OCI-LY7 (cell line): Measurements from ENCODE around the gene CA10. TPM values are rescaled to one million over a fixed set of nuclear protein-coding genes. Genes with fewer than 3 reads are reported as not detected.

Experiments
- BruUV-seq: library from RNA; stranded (reverse); fragments of 400-500 nt; replicated peaks from 2 replicates; lab custom pipeline; 2021; lab: Mats Ljungman, UMichigan
- CTCF ChIA-PET: fragments of 300-600 bp; sonication (Branson Sonifier 250); formaldehyde crosslinking; loops from one replicate; lab custom pipeline; 2022; ENCODE audit warnings: antibody characterized with exemption; ENCODE audit not compliant: unreplicated experiment; lab: Charles Lee
- POLR2A ChIA-PET: fragments of 300-600 bp; sonication (Branson Sonifier 250); formaldehyde crosslinking; loops from one replicate; lab custom pipeline; 2022; ENCODE audit warnings: antibody characterized with exemption; lab: Charles Lee
- DNase-seq: peaks from one replicate; pipeline ENCODE4 v3.0.0-alpha.2; 2015; ENCODE audit warnings: low spot score
- H2AFZ ChIP-seq: fragments of 200-600 bp; sonication (generic), shearing (Covaris generic); 2 replicates; pipeline ENCODE4 v1.6.1; 2014; ENCODE audit warnings: mild to moderate bottlenecking, antibody characterized with exemption, low read length, moderate library complexity
- H3K27ac ChIP-seq: fragments of 200-600 bp; sonication (generic); 2 replicates; pipeline ENCODE4 v1.5.1; 2014; ENCODE audit warnings: mixed run types, low read depth, mild to moderate bottlenecking, moderate library complexity, low read length, inconsistent platforms; ENCODE audit not compliant: poor library complexity, severe bottlenecking
- H3K36me3 ChIP-seq: fragments of 200-600 bp; sonication (generic); 2 replicates; pipeline ENCODE4 v1.6.1; 2014; ENCODE audit warnings: mild to moderate bottlenecking, antibody characterized with exemption, low read length, moderate library complexity, mixed read lengths; ENCODE audit not compliant: insufficient read depth
- H3K4me1 ChIP-seq: fragments of 200-600 bp; sonication (generic); 2 replicates; pipeline ENCODE4 v1.5.1; 2014; ENCODE audit warnings: mild to moderate bottlenecking, low read length; ENCODE audit not compliant: insufficient read depth, poor library complexity, severe bottlenecking
- H3K4me2 ChIP-seq: fragments of 200-600 bp; sonication (generic); 2 replicates; pipeline ENCODE4 v1.6.1; 2014; ENCODE audit warnings: mild to moderate bottlenecking, low read length
- H3K4me3 ChIP-seq: fragments of 200-600 bp; sonication (generic); 2 replicates; pipeline ENCODE4 v1.5.1; 2014; ENCODE audit warnings: mild to moderate bottlenecking, low read depth, low read length; ENCODE audit not compliant: poor library complexity, severe bottlenecking
- H3K79me2 ChIP-seq: fragments of 200-600 bp; sonication (generic); 2 replicates; pipeline ENCODE4 v1.6.1; 2016; ENCODE audit warnings: low read depth, mild to moderate bottlenecking, low read length, moderate library complexity, mixed read lengths; ENCODE audit not compliant: insufficient read depth
- H3K9me2 ChIP-seq: fragments of 200-600 bp; sonication (generic); 2 replicates; pipeline ENCODE4 v1.6.1; 2016; ENCODE audit warnings: mild to moderate bottlenecking, low read length, mixed read lengths; ENCODE audit not compliant: insufficient read depth
- H3K9me3 ChIP-seq: fragments of 200-600 bp; sonication (generic); 2 replicates; pipeline ENCODE4 v1.6.1; 2014; ENCODE audit warnings: mild to moderate bottlenecking, mixed run types, low read length, mixed read lengths
- H4K20me1 ChIP-seq: fragments of 200-600 bp; sonication (generic); 2 replicates; pipeline ENCODE4 v1.6.1; 2014; ENCODE audit warnings: mild to moderate bottlenecking, antibody characterized with exemption, low read length, moderate library complexity, mixed read lengths; ENCODE audit not compliant: insufficient read depth
- EZH2phosphoT487 ChIP-seq: fragments of 200-600 bp; sonication (generic); IDR thresholded peaks from 2 replicates; pipeline ENCODE4 v1.6.1; 2018; ENCODE audit warnings: low read depth, borderline replicate concordance, mild to moderate bottlenecking, mixed run types, antibody characterized with exemption, low read length, moderate library complexity, mixed read lengths
- intact Hi-C: fragments of 100-400 bp; cut with micrococcal nuclease; formaldehyde crosslinking; loops from one replicate; pipeline ENCODE4 v1.10.0; 2022; ENCODE audit not compliant: unreplicated experiment
- total RNA-seq, 2 experiments: library from RNA; depleted of rRNA in 1 of 2; stranded (reverse); fragments of >200 nt in 1 of 2; shearing (Covaris generic) in 1 of 2; gene quantifications; 2 replicates each; pipeline ENCODE4 v1.2.3, GENCODE V29; 2014 to 2022
- TF ChIP-seq, protein P1 (sequence below): fragments of 200-600 bp; sonication (generic); conservative IDR thresholded peaks from 2 replicates; pipeline ENCODE4 v1.5.1; 2014; ENCODE audit warnings: mild to moderate bottlenecking, antibody characterized with exemption, low read length, moderate library complexity, mixed read lengths

The CA10 gene
- total RNA-seq, 2 experiments from 2014 or later: not detected

DNA sequence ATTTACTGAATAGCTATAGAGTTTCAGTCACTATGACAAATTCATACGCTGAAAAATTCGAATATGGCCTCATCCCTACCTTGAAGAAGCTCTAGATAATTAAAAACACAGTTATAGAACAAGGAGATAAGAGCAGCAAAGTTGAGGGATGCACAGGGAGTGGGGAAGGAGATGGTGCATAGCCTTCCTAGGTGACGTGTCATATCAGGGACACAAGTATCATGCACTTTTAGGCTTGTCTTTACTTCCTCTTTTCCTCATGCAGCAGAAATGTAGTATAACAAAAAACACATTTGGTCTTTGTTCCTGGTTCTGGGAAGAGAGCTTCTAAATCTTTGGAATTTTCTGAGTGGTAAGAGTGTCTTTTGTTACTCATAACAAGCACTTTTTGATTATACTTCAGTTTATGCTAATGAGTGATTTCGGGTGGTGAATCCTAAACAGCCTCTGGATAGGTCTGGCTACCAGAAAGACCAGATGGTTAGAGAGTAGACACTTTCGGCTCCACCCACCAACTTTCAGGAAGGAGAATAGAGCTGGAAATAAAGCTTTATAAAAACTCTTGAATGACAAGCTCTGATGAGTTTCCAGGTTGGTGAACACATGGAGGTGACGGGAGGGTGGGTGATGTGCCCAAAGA lies 556.8 kb downstream of the CA10 start:
- no peak overlapping the region for H2AFZ ChIP-seq
- intact Hi-C loops: no loop called here
- no peak for DNase-seq
- no peaks in the 10 kb centered on the region for H3K9me3 ChIP-seq
- H3K4me3 ChIP-seq: no peak overlapping the region
- ChIA-PET POLR2A (no interaction called here), CTCF (no interaction called here)
- TF ChIP-seq EZH2phosphoT487: no peak
- TF ChIP-seq, protein P1, sequence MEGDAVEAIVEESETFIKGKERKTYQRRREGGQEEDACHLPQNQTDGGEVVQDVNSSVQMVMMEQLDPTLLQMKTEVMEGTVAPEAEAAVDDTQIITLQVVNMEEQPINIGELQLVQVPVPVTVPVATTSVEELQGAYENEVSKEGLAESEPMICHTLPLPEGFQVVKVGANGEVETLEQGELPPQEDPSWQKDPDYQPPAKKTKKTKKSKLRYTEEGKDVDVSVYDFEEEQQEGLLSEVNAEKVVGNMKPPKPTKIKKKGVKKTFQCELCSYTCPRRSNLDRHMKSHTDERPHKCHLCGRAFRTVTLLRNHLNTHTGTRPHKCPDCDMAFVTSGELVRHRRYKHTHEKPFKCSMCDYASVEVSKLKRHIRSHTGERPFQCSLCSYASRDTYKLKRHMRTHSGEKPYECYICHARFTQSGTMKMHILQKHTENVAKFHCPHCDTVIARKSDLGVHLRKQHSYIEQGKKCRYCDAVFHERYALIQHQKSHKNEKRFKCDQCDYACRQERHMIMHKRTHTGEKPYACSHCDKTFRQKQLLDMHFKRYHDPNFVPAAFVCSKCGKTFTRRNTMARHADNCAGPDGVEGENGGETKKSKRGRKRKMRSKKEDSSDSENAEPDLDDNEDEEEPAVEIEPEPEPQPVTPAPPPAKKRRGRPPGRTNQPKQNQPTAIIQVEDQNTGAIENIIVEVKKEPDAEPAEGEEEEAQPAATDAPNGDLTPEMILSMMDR: no peak
- H3K27ac ChIP-seq: no peak overlapping the region
- H3K4me1 ChIP-seq: no peaks in the 10 kb centered on the region
- H3K4me2 ChIP-seq: no peak overlapping the region
- H3K36me3 ChIP-seq: no peaks in the 10 kb centered on the region
- no TSS peak for BruUV-seq
- no peaks in the 10 kb centered on the region for H4K20me1 ChIP-seq
- H3K79me2 ChIP-seq: no peaks in the 10 kb centered on the region
- no peaks in the 10 kb centered on the region for H3K9me2 ChIP-seq

DNA sequence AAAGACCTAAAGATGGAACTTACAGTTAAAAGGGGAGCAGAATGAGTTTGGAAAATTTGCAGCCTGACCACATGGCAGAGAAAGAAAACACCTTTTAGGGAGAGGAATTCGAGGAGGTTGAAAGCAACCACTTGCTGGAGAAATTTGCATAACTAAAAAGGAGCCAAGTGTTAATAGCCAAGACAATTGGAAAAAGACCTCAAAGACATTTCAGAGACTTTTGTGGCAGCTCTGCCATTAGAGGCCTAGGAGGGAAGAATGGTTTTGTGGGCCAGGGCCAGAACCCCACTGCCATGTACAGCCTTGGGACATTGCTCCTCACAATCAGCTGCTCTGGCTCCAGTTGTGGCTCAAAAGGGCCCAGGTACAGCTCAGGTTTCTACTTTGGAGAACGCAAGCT lies 559.7 kb downstream of the CA10 start:
- Histone ChIP-seq H4K20me1 (no peaks in the 10 kb centered on the region), H3K4me1 (no peaks in the 10 kb centered on the region), H3K4me3 (no peak overlapping the region), H2AFZ (no peak overlapping the region), H3K9me3 (no peaks in the 10 kb centered on the region), H3K4me2 (no peak overlapping the region), H3K27ac (no peak overlapping the region), H3K36me3 (no peaks in the 10 kb centered on the region), H3K79me2 (no peaks in the 10 kb centered on the region), H3K9me2 (no peaks in the 10 kb centered on the region)
- no peak for DNase-seq
- ChIA-PET CTCF (no interaction called here), POLR2A (no interaction called here)
- intact Hi-C loops: no loop called here
- BruUV-seq: no TSS peak
- no peak for TF ChIP-seq EZH2phosphoT487
- TF ChIP-seq, protein P1: no peak

DNA sequence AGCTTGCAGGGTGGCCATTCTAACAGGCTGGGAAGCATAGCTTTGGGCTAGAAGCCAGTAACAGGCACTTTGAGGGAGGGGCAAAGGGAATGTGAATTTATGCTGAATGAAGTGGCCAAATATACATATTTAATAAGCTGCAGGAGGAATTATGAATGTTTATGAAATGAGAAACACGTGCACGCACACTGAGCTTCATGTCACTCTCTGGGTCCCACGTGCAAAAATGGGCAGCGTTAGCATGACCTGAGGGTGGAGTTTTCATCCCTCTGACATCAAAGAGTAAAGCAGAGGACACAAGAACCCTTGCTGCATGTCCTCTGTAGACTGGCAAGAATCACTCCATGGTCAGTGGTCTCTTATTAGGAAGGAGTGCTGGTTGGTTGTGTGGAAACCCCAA lies 561.2 kb downstream of the CA10 start:
- Histone ChIP-seq H3K9me2 (no peaks in the 10 kb centered on the region), H3K4me2 (no peak overlapping the region), H3K4me3 (no peak overlapping the region), H4K20me1 (no peaks in the 10 kb centered on the region), H3K4me1 (no peaks in the 10 kb centered on the region), H3K79me2 (no peaks in the 10 kb centered on the region), H3K36me3 (no peaks in the 10 kb centered on the region), H3K27ac (no peak overlapping the region), H2AFZ (no peak overlapping the region), H3K9me3 (no peaks in the 10 kb centered on the region)
- ChIA-PET CTCF (no interaction called here), POLR2A (interaction anchor here (0.9 kb wide), 1 partner anchor 34 kb away, joined by 3 read pairs; no protein-coding TSS in a partner anchor)
- intact Hi-C loops: no loop called here
- no TSS peak for BruUV-seq
- TF ChIP-seq, protein P1: no peak
- no peak for TF ChIP-seq EZH2phosphoT487
- no peak for DNase-seq
